Pancreas (tissue), 10 donors: Measurements from ENCODE around the gene SLC8A1. TPM values are rescaled to one million over a fixed set of nuclear protein-coding genes. Genes with fewer than 3 reads are reported as not detected.
A peak's percentile ranks its signal among the peaks of the same experiment; 100 is the strongest.

ENCODE experiments used
- ATAC-seq, 4 donors: fragments of 200-7000 bp; cut with Tn5 transposase; one replicate each; pipeline versions ENCODE4 v1.8.0 to v1.9.1; 2020; ENCODE audit warnings: mild to moderate bottlenecking in 4 of 4, moderate library complexity in 4 of 4
- DNase-seq, 6 donors: peaks; one replicate each; pipeline ENCODE4 v3.0.0-alpha.2; 2020
- FAIRE-seq: peaks from 2 replicates; lab custom pipeline; 2012; peaks lifted over from hg19 to GRCh38; lab: Jason Lieb, UNC
- H3K27ac ChIP-seq, 4 donors: fragments of 200-600 bp; sonication (generic); 1 replicate in 3 of 4; 2 replicates in 1 of 4; pipeline versions ENCODE4 v1.5.0 to v1.8.0; 2020
- H3K27me3 ChIP-seq, 4 donors: fragments of 200-600 bp; one replicate each; pipeline ENCODE4 v1.8.0; 2021
- H3K36me3 ChIP-seq, 3 donors: fragments of 200-600 bp; sonication (generic) in 1 of 3; one replicate each; pipeline versions ENCODE4 v1.5.0 to v1.8.0; 2020 to 2021
- H3K4me1 ChIP-seq, 3 donors: fragments of 200-600 bp; one replicate each; pipeline ENCODE4 v1.8.0; 2021
- H3K4me3 ChIP-seq, 4 donors: fragments of 200-600 bp; sonication (generic) in 2 of 4; one replicate each; pipeline versions ENCODE4 v1.5.0 to v1.8.0; 2020 to 2021
- H3K9me3 ChIP-seq, 4 donors: fragments of 200-600 bp; one replicate each; pipeline ENCODE4 v1.8.0; 2021
- CTCF ChIP-seq, 4 donors: fragments of 200-600 bp; sonication (generic) in 3 of 4; IDR thresholded peaks; one replicate each; pipeline versions ENCODE4 v1.5.0 to v1.8.0; 2021; ENCODE audit warnings: antibody characterized with exemption in 4 of 4
- WGBS, 2 donors: extraction: QIAGEN DNeasy Blood & Tissue Kit; methylation state at CpG; one replicate each; pipeline ENCODE4 v1.1.7; 2013; 5-methylcytosine and 5-hydroxymethylcytosine counted together
- intact Hi-C, 3 donors: fragments of 100-400 bp; cut with DNase I; formaldehyde crosslinking; loops; one replicate each; pipeline versions ENCODE4 v1.11.1 to v1.14.2; 2022
- polyA plus RNA-seq, 2 donors: library from polyadenylated mRNA; stranded (reverse); fragments of 200-250 nt; gene quantifications; one replicate each; pipeline ENCODE4 v1.2.3, GENCODE V29; 2013
- total RNA-seq, 6 donors: library from RNA; stranded (reverse); fragmentation: NEBNext Ultra II Directional in 4 of 6; extraction: Animal tissue kit (Norgen Biotek cat#: 25700) in 4 of 6; gene quantifications; one replicate each; pipeline versions ENCODE4 v1.2.1 to v1.2.4, GENCODE V29; 2021 to 2023
- donor health status: healthy with polysubstance abuse.
- donor health status: DM: no; HTN: no; CAD: no; lungs with moderate emphysema.
- donor health status: DM: no; HTN: no; CAD: no.
- donor health status: control.
- donor health status: control.
- donor health status: Bipolar disorder and iron deficiency.
- donor health status: DM: yes; HTN: yes; CAD: no.
- donor health status: DM: no; HTN: no; CAD: no.
- donor health status: DM: no; HTN: no; CAD: no.
- donor health status: DM: yes; HTN: yes; CAD: no.

SLC8A1 gene
- total and polyA plus RNA-seq, 8 donors = 0.19 to 12.4 (median 2.3) TPM

- H3K36me3 ChIP-seq = no peaks in the 10 kb centered on the region
- intact Hi-C loops = no loop called here
- DNase-seq (peak in 1 of 6 donors; percentile 3), ATAC-seq (peak in 3 of 4 donors; percentile 16 to 75 (median 53)), FAIRE-seq (no peak)
- H3K27ac ChIP-seq = no peak overlapping the region
- no peaks in the 10 kb centered on the region for H3K9me3 ChIP-seq
- no peak for TF ChIP-seq CTCF (IDR thresholded peaks at IDR 0.05)
- H3K27me3 ChIP-seq = no peaks in the 10 kb centered on the region
- 41 to 42% methylated on average over 4 of the region's 4 CpGs for WGBS, 2 donors
- H3K4me1 ChIP-seq = no peaks in the 10 kb centered on the region
- H3K4me3 ChIP-seq = no peak overlapping the region
Measured at GRCh38 chr2:40371525-40372282, 80.2 kb downstream of the SLC8A1 start.

- no peak for TF ChIP-seq CTCF (IDR thresholded peaks at IDR 0.05)
Measured at GRCh38 chr2:40370007-40370395, 81.9 kb downstream of the SLC8A1 start.

GRCh38 chr2:40369267-40370006 is 82.5 kb downstream of the SLC8A1 start:
- H3K4me1 ChIP-seq = no peaks in the 10 kb centered on the region
- intact Hi-C loops = no loop called here
- 81 to 86% methylated on average over 3 of the region's 3 CpGs for WGBS, 2 donors
- H3K27me3 ChIP-seq = no peaks in the 10 kb centered on the region
- H3K4me3 ChIP-seq = no peak overlapping the region
- no peak for TF ChIP-seq CTCF (IDR thresholded peaks at IDR 0.05)
- no peaks in the 10 kb centered on the region for H3K36me3 ChIP-seq
- no peaks in the 10 kb centered on the region for H3K9me3 ChIP-seq
- FAIRE-seq (no peak), ATAC-seq (no peak), DNase-seq (no peak)
- no peak overlapping the region for H3K27ac ChIP-seq

More at GRCh38 chr2:40370007-40370395, 81.9 kb downstream of the SLC8A1 start:
- ATAC-seq = no peak
- no peaks in the 10 kb centered on the region for H3K27me3 ChIP-seq
- FAIRE-seq = no peak
- 79 to 81% methylated on average over 2 of the region's 2 CpGs for WGBS, 2 donors
- DNase-seq = no peak
- no peaks in the 10 kb centered on the region for H3K36me3 ChIP-seq
- H3K27ac ChIP-seq = no peak overlapping the region
- intact Hi-C loops = no loop called here
- no peaks in the 10 kb centered on the region for H3K4me1 ChIP-seq
- H3K4me3 ChIP-seq = no peak overlapping the region
- H3K9me3 ChIP-seq = no peaks in the 10 kb centered on the region

- TF ChIP-seq CTCF (IDR thresholded peaks at IDR 0.05) = no peak
- Histone ChIP-seq H3K27ac (no peak overlapping the region), H3K27me3 (no peaks in the 10 kb centered on the region), H3K36me3 (no peaks in the 10 kb centered on the region), H3K4me3 (no peak overlapping the region), H3K4me1 (no peaks in the 10 kb centered on the region), H3K9me3 (no peaks in the 10 kb centered on the region)
- no peak for DNase-seq
- FAIRE-seq = no peak
- intact Hi-C loops = no loop called here
- WGBS, 2 donors = 90 to 94% methylated on average over 2 of the region's 2 CpGs
- no peak for ATAC-seq
Measured at GRCh38 chr2:40367652-40368051, 84.2 kb downstream of the SLC8A1 start.
